Measurements from ENCODE around the gene CBX8. TPM values are rescaled to one million over a fixed set of nuclear protein-coding genes. Genes with fewer than 3 reads are reported as not detected.
A peak's percentile ranks its signal among the peaks of the same experiment; 100 is the strongest.

CBX8 gene
- total and polyA plus RNA-seq, 2 of the 13 experiments (the other 11 are each of a cell fraction or from before 2014, with no cell fraction given) = 0.34 to 12.6 TPM

- no peak for TF ChIP-seq ZNF142 (CRISPR knock-in tag; IDR thresholded peaks at IDR 0.05)
- TF ChIP-seq ZNF577 (CRISPR knock-in tag; IDR thresholded peaks at IDR 0.05; ENCODE audit: borderline replicate concordance, low read depth) = no peak
- no peak for TF ChIP-seq XBP1 (CRISPR knock-in tag; IDR thresholded peaks at IDR 0.05)
- 0 out of 2 replicates have a peak, but pooled peaks have one; percentile 58 for TF ChIP-seq ZSCAN30 (CRISPR knock-in tag; IDR thresholded peaks at IDR 0.05)
- no peak for TF ChIP-seq ZBTB42 (CRISPR knock-in tag; IDR thresholded peaks at IDR 0.05)
- TF ChIP-seq ZKSCAN8 (CRISPR knock-in tag; IDR thresholded peaks at IDR 0.05; ENCODE audit: borderline replicate concordance) = 0 out of 2 replicates have a peak, but pooled peaks have one; percentile 28
- no peak for TF ChIP-seq GLI4 (CRISPR knock-in tag; IDR thresholded peaks at IDR 0.05; ENCODE audit: borderline replicate concordance)
- TF ChIP-seq YY1 (IDR thresholded peaks at IDR 0.05; ENCODE audit: insufficient read depth, insufficient replicate concordance, low read depth, low read length) = peak; percentile 51
- no peak for TF ChIP-seq RFX3 (CRISPR knock-in tag; IDR thresholded peaks at IDR 0.05)
- TF ChIP-seq ARID2 (CRISPR knock-in tag; IDR thresholded peaks at IDR 0.05; ENCODE audit: borderline replicate concordance) = no peak
- TF ChIP-seq KDM1A (CRISPR knock-in tag; IDR thresholded peaks at IDR 0.05) = no peak
- TF ChIP-seq MLLT10 (CRISPR knock-in tag; IDR thresholded peaks at IDR 0.05) = no peak
- TF ChIP-seq ZNF629 (CRISPR knock-in tag; conservative IDR thresholded peaks at IDR 0.05) = no peak
- TF ChIP-seq, protein P1, sequence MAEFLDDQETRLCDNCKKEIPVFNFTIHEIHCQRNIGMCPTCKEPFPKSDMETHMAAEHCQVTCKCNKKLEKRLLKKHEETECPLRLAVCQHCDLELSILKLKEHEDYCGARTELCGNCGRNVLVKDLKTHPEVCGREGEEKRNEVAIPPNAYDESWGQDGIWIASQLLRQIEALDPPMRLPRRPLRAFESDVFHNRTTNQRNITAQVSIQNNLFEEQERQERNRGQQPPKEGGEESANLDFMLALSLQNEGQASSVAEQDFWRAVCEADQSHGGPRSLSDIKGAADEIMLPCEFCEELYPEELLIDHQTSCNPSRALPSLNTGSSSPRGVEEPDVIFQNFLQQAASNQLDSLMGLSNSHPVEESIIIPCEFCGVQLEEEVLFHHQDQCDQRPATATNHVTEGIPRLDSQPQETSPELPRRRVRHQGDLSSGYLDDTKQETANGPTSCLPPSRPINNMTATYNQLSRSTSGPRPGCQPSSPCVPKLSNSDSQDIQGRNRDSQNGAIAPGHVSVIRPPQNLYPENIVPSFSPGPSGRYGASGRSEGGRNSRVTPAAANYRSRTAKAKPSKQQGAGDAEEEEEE (CRISPR knock-in tag; IDR thresholded peaks at IDR 0.05; ENCODE audit: borderline replicate concordance) = peak; percentile 24; the same call in 1 of the 2 replicates
- TF ChIP-seq ZNF17 (CRISPR knock-in tag; IDR thresholded peaks at IDR 0.05) = no peak
- TF ChIP-seq ZNF121 (CRISPR knock-in tag; IDR thresholded peaks at IDR 0.05) = no peak
- TF ChIP-seq, protein P2, sequence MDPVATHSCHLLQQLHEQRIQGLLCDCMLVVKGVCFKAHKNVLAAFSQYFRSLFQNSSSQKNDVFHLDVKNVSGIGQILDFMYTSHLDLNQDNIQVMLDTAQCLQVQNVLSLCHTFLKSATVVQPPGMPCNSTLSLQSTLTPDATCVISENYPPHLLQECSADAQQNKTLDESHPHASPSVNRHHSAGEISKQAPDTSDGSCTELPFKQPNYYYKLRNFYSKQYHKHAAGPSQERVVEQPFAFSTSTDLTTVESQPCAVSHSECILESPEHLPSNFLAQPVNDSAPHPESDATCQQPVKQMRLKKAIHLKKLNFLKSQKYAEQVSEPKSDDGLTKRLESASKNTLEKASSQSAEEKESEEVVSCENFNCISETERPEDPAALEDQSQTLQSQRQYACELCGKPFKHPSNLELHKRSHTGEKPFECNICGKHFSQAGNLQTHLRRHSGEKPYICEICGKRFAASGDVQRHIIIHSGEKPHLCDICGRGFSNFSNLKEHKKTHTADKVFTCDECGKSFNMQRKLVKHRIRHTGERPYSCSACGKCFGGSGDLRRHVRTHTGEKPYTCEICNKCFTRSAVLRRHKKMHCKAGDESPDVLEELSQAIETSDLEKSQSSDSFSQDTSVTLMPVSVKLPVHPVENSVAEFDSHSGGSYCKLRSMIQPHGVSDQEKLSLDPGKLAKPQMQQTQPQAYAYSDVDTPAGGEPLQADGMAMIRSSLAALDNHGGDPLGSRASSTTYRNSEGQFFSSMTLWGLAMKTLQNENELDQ (CRISPR knock-in tag; IDR thresholded peaks at IDR 0.05; ENCODE audit: borderline replicate concordance) = no peak
- 0 out of 2 replicates have a peak, but pooled peaks have one; percentile 24 for TF ChIP-seq EZH2 (conservative IDR thresholded peaks at IDR 0.05; ENCODE audit: low read depth, low read length)
- TF ChIP-seq ZNF20 (CRISPR knock-in tag; IDR thresholded peaks at IDR 0.05) = no peak
- no peak for TF ChIP-seq ZNF317 (CRISPR knock-in tag; IDR thresholded peaks at IDR 0.05)
Observed at GRCh38 chr17:79808763-79809529, 12.1 kb upstream of the CBX8 start (continued).

Measured in HepG2 (cell line).